NT2/D1 (cell line): ENCODE measurements around the gene ST3GAL6.

Experiments
- SUZ12 ChIP-seq: IDR thresholded peaks from 2 replicates; pipeline ENCODE4 v1.6.1; 2011; ENCODE audit not compliant: insufficient read length, insufficient read depth; ENCODE audit errors: extremely low read depth
- ZNF274 ChIP-seq: IDR thresholded peaks from 2 replicates; pipeline ENCODE4 v1.6.1; 2011; ENCODE audit warnings: mild to moderate bottlenecking, low read depth, low read length

- TF ChIP-seq SUZ12: no peak
- TF ChIP-seq ZNF274: no peak
Measured at GRCh38 chr3:98787181-98787580, 24.0 kb downstream of the ST3GAL6 start.
